B cell (primary cell): ENCODE results near the gene RICTOR.

Experiments
- CTCF ChIP-seq: fragments of 200-600 bp; IDR thresholded peaks from one replicate; pipeline ENCODE4 v1.8.0; 2022; ENCODE audit warnings: antibody characterized with exemption, mild to moderate bottlenecking
- EZH2 ChIP-seq: IDR thresholded peaks from 2 replicates; pipeline ENCODE4 v1.6.1; 2012; ENCODE audit warnings: borderline replicate concordance, low read depth, mild to moderate bottlenecking, moderate library complexity, low read length; ENCODE audit not compliant: insufficient read depth, poor library complexity, severe bottlenecking

- TF ChIP-seq CTCF = no peak
- TF ChIP-seq EZH2 = no peak
These were observed 138.8 kb downstream of the RICTOR start for GRCh38 chr5:38935437-38935836.
